Measurements from ENCODE around the gene VSX1.

- TF ChIP-seq EZH2 (IDR thresholded peaks at IDR 0.05; ENCODE audit: borderline replicate concordance, low read depth, low read length, poor library complexity, severe bottlenecking) = no peak
- TF ChIP-seq, protein P1, sequence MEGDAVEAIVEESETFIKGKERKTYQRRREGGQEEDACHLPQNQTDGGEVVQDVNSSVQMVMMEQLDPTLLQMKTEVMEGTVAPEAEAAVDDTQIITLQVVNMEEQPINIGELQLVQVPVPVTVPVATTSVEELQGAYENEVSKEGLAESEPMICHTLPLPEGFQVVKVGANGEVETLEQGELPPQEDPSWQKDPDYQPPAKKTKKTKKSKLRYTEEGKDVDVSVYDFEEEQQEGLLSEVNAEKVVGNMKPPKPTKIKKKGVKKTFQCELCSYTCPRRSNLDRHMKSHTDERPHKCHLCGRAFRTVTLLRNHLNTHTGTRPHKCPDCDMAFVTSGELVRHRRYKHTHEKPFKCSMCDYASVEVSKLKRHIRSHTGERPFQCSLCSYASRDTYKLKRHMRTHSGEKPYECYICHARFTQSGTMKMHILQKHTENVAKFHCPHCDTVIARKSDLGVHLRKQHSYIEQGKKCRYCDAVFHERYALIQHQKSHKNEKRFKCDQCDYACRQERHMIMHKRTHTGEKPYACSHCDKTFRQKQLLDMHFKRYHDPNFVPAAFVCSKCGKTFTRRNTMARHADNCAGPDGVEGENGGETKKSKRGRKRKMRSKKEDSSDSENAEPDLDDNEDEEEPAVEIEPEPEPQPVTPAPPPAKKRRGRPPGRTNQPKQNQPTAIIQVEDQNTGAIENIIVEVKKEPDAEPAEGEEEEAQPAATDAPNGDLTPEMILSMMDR (conservative IDR thresholded peaks at IDR 0.05; ENCODE audit: low read depth, low read length) = no peak
These were observed 39.1 kb downstream of the VSX1 start for GRCh38 chr20:25042531-25043498.

All from A673 (cell line).